ENCODE results near the gene RORC.

- no peak for TF ChIP-seq POLR2AphosphoS5 (IDR thresholded peaks at IDR 0.05; ENCODE audit: low read depth, low read length)
- TF ChIP-seq TAF1 (IDR thresholded peaks at IDR 0.05; ENCODE audit: borderline replicate concordance, insufficient read depth, low read length): no peak
- no peak for TF ChIP-seq REST (IDR thresholded peaks at IDR 0.05; ENCODE audit: insufficient read depth in 1 of 2, low read depth in 2 of 2, low read length in 2 of 2)
Observed at GRCh38 chr1:151783796-151784195, 47.8 kb downstream of the RORC start.

Measured in PFSK-1 (cell line).